Prostate gland (tissue), 2 donors: ENCODE data around the gene C17orf100.

Experiments used
- CTCF ChIP-seq, 4 experiments: fragments of 200-600 bp in 2 of 4; fragments of 450-650 bp in 2 of 4; sonication (generic) in 2 of 4; IDR thresholded peaks; 1 replicate in 3 of 4; 2 replicates in 1 of 4; pipeline ENCODE4 v1.5.1; 2016 to 2019; ENCODE audit warnings: antibody characterized with exemption in 4 of 4, mild to moderate bottlenecking in 2 of 4, moderate library complexity in 2 of 4
- POLR2A ChIP-seq: fragments of 450-650 bp; IDR thresholded peaks from one replicate; pipeline ENCODE4 v1.6.1; 2016; ENCODE audit warnings: antibody characterized with exemption, mild to moderate bottlenecking
- POLR2AphosphoS5 ChIP-seq: sonication (generic); formaldehyde crosslinking; IDR thresholded peaks from one replicate; pipeline ENCODE4 v1.6.1; 2017; ENCODE audit warnings: antibody characterized with exemption

- TF ChIP-seq CTCF (IDR thresholded peaks at IDR 0.05): no peak
- TF ChIP-seq POLR2A: no peak
- TF ChIP-seq POLR2AphosphoS5: no peak
These were observed 15.0 kb downstream of the C17orf100 start for GRCh38 chr17:6666557-6666956.
